ENCODE measurements around the gene PIM2.

Gene PIM2

DNA sequence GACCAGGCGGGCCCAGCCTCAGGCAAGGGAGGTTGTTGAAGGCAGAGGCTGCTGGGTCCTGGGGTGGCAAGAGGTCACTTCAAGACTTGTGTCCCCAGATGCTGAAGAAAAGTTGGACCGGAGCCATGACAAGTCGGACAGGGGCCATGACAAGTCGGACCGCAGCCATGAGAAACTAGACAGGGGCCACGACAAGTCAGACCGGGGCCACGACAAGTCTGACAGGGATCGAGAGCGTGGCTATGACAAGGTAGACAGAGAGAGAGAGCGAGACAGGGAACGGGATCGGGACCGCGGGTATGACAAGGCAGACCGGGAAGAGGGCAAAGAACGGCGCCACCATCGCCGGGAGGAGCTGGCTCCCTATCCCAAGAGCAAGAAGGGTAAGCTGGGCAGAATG is 16.7 kb downstream of the PIM2 start:
- H3K27me3 ChIP-seq (ENCODE audit: control insufficient read depth, low read length), result no peaks in the 10 kb centered on the region
- H3K4me1 ChIP-seq (ENCODE audit: control insufficient read depth, low read length), result peaks cover 8% of the 10 kb centered on the region
- H3K4me2 ChIP-seq (ENCODE audit: low read length), result no peak overlapping the region
- H3F3A ChIP-seq (ENCODE audit: control insufficient read depth, insufficient read depth), result no peaks in the 10 kb centered on the region
- no peak overlapping the region for H3K27ac ChIP-seq (ENCODE audit: low read depth, low read length)
- no peaks in the 10 kb centered on the region for H4K20me1 ChIP-seq (ENCODE audit: control insufficient read depth, insufficient read depth, low read depth, low read length)
- H3K9me2 ChIP-seq (replicated peaks; ENCODE audit: control insufficient read depth, low read length), result no peaks in the 10 kb centered on the region
- peaks cover 27% of the 10 kb centered on the region for H3K79me2 ChIP-seq (ENCODE audit: control insufficient read depth, low read length)
- no peak overlapping the region for H3K4me3 ChIP-seq (ENCODE audit: low read length)
- peaks cover 26% of the 10 kb centered on the region for H3K36me3 ChIP-seq (ENCODE audit: control insufficient read depth, low read length)
- no peaks in the 10 kb centered on the region for H3K9me3 ChIP-seq (ENCODE audit: control insufficient read depth, insufficient read depth, low read length)
- TF ChIP-seq EZH2phosphoT487 (IDR thresholded peaks at IDR 0.05; ENCODE audit: borderline replicate concordance, low read length) (no peak), CTCF (IDR thresholded peaks at IDR 0.05; ENCODE audit: low read depth, low read length, poor library complexity, severe bottlenecking) (no peak)

DNA sequence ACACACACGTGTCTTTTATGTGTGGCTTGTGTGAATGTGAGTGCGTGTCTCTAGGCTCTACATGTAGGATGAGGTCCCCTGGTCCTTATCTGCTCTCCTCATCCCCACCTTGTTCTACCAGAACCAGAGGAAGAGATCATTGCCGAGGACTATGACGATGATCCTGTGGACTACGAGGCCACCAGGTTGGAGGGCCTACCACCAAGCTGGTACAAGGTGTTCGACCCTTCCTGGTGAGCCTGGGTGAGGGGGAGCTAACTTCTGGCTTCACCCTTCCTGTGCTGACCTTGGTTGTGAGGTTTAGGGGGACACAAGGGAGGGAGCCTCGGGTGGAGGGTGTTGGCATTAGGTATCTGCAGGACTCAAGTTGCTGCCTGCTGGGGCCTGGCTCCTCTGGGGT is 17.8 kb downstream of the PIM2 start:
- no peak for TF ChIP-seq CTCF (IDR thresholded peaks at IDR 0.05; ENCODE audit: low read depth, low read length, poor library complexity, severe bottlenecking)
- TF ChIP-seq EZH2phosphoT487 (IDR thresholded peaks at IDR 0.05; ENCODE audit: borderline replicate concordance, low read length), result no peak
- peaks cover 22% of the 10 kb centered on the region for H3K36me3 ChIP-seq (ENCODE audit: control insufficient read depth, low read length)
- peaks cover 13% of the 10 kb centered on the region for H3K4me1 ChIP-seq (ENCODE audit: control insufficient read depth, low read length)
- no peak overlapping the region for H3K4me2 ChIP-seq (ENCODE audit: low read length)
- H3K9me3 ChIP-seq (ENCODE audit: control insufficient read depth, insufficient read depth, low read length), result no peaks in the 10 kb centered on the region
- no peak overlapping the region for H3K27ac ChIP-seq (ENCODE audit: low read depth, low read length)
- no peaks in the 10 kb centered on the region for H3K27me3 ChIP-seq (ENCODE audit: control insufficient read depth, low read length)
- H3K9me2 ChIP-seq (replicated peaks; ENCODE audit: control insufficient read depth, low read length), result no peaks in the 10 kb centered on the region
- H4K20me1 ChIP-seq (ENCODE audit: control insufficient read depth, insufficient read depth, low read depth, low read length), result 0 out of 2 replicates have a peak, but pooled peaks cover 3% of the 10 kb centered on the region
- H3K4me3 ChIP-seq (ENCODE audit: low read length), result no peak overlapping the region
- peaks cover 37% of the 10 kb centered on the region for H3K79me2 ChIP-seq (ENCODE audit: control insufficient read depth, low read length)
- H3F3A ChIP-seq (ENCODE audit: control insufficient read depth, insufficient read depth), result no peaks in the 10 kb centered on the region

- Histone ChIP-seq H3F3A (ENCODE audit: control insufficient read depth, insufficient read depth) (no peaks in the 10 kb centered on the region), H3K27me3 (ENCODE audit: control insufficient read depth, low read length) (no peaks in the 10 kb centered on the region), H4K20me1 (ENCODE audit: control insufficient read depth, insufficient read depth, low read depth, low read length) (0 out of 2 replicates have a peak, but pooled peaks cover 3% of the 10 kb centered on the region), H3K36me3 (ENCODE audit: control insufficient read depth, low read length) (peaks cover 24% of the 10 kb centered on the region), H3K9me3 (ENCODE audit: control insufficient read depth, insufficient read depth, low read length) (no peaks in the 10 kb centered on the region), H3K4me3 (ENCODE audit: low read length) (peak overlapping the region; percentile 88), H3K27ac (ENCODE audit: low read depth, low read length) (no peak overlapping the region), H3K9me2 (replicated peaks; ENCODE audit: control insufficient read depth, low read length) (no peaks in the 10 kb centered on the region), H3K79me2 (ENCODE audit: control insufficient read depth, low read length) (peaks cover 48% of the 10 kb centered on the region), H3K4me1 (ENCODE audit: control insufficient read depth, low read length) (peaks cover 13% of the 10 kb centered on the region), H3K4me2 (ENCODE audit: low read length) (peak overlapping the region; percentile 68)
- TF ChIP-seq EZH2phosphoT487 (IDR thresholded peaks at IDR 0.05; ENCODE audit: borderline replicate concordance, low read length) (no peak), CTCF (IDR thresholded peaks at IDR 0.05; ENCODE audit: low read depth, low read length, poor library complexity, severe bottlenecking) (no peak)
These were observed 19.8 kb downstream of the PIM2 start for GRCh38 chrX:48899078-48899410.

Data from DOHH2 (cell line).